ENCODE results near the gene MBNL1. TPM values are rescaled to one million over a fixed set of nuclear protein-coding genes. Genes with fewer than 3 reads are reported as not detected.

Gene MBNL1
- polyA plus RNA-seq, 3 donors, result 190 to 204 (median 191) TPM

DNA sequence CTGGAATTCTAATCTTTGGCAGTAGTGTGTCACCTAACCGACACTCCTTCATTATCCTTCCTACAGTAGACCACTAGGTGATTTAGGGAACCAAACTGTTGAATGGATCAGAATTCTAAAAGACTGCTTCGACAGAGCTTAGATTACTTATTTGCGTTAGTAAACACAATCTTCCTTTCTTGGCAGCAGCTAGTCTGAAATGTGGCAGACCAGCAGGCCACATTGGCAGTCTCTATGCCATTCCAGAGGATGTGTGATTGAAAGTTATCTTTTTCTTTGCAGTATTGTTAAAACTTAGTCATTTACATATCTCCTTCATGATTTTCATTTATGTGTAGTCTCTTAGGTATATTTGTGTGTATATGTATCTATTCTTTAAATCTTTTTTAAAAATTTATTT, 23.6 kb downstream of the MBNL1 start:
- no peak overlapping the region for H2AFZ ChIP-seq (ENCODE audit: insufficient read depth, low read depth, low read length, poor library complexity, severe bottlenecking)
- H3K36me3 Mint-ChIP-seq, result peaks cover 2% of the 10 kb centered on the region in 2 donors
- H3K9ac ChIP-seq (ENCODE audit: insufficient read depth, low read length, poor library complexity, severe bottlenecking), result no peak overlapping the region
- peaks cover 100% of the 10 kb centered on the region for H3K79me2 ChIP-seq (ENCODE audit: insufficient read depth, low read length)
- no peak for DNase-seq
- TF ChIP-seq CTCF (IDR thresholded peaks at IDR 0.05), result no peak
- H3K9me3 Mint-ChIP-seq, result no peaks in the 10 kb centered on the region
- H3K27ac ChIP-seq (ENCODE audit: low read depth in 1 of 2, low read length in 2 of 2), result peak overlapping the region in 1 of 2 donors; percentile 71
- no peaks in the 10 kb centered on the region for H3K27me3 Mint-ChIP-seq (ENCODE audit: low read depth in 3 of 3)
- no peak overlapping the region for H3K27ac Mint-ChIP-seq
- no peaks in the 10 kb centered on the region for H3K36me3 ChIP-seq (replicated peaks in 1 of 2; ENCODE audit: control insufficient read depth in 1 of 2, insufficient read depth in 2 of 2, low read length in 2 of 2)
- H3K4me3 ChIP-seq (replicated peaks in 1 of 3; ENCODE audit: low read depth in 2 of 3, low read length in 3 of 3), result no peak overlapping the region
- H3K4me3 Mint-ChIP-seq, result no peak overlapping the region
- H4K20me1 ChIP-seq (ENCODE audit: insufficient read depth, low read length), result peaks cover 100% of the 10 kb centered on the region
- H3K4me2 ChIP-seq (replicated peaks; ENCODE audit: extremely low read depth, low read length, poor library complexity, severe bottlenecking), result peak overlapping the region; percentile 3
- H3K4me1 Mint-ChIP-seq, result peaks cover 66% of the 10 kb centered on the region
- 40% methylated on average over 1 of the region's 3 CpGs for WGBS (ENCODE audit: insufficient coverage)
- intact Hi-C loops (cut with micrococcal nuclease), result loop anchor here in 1 of 2 donors (10.0 kb wide), 1 partner anchor 48 kb away; no protein-coding TSS in a partner anchor
- no peaks in the 10 kb centered on the region for H3K9me3 ChIP-seq (replicated peaks in 1 of 2; ENCODE audit: control insufficient read depth in 1 of 2, insufficient read depth in 1 of 2, low read length in 2 of 2)
- no peaks in the 10 kb centered on the region for H3K27me3 ChIP-seq (ENCODE audit: control insufficient read depth in 2 of 2, insufficient read depth in 2 of 2, low read length in 2 of 2)
- peaks cover 42 to 60% of the 10 kb centered on the region in 2 donors for H3K4me1 ChIP-seq (ENCODE audit: control insufficient read depth in 1 of 2, insufficient read depth in 2 of 2, low read length in 2 of 2)

DNA sequence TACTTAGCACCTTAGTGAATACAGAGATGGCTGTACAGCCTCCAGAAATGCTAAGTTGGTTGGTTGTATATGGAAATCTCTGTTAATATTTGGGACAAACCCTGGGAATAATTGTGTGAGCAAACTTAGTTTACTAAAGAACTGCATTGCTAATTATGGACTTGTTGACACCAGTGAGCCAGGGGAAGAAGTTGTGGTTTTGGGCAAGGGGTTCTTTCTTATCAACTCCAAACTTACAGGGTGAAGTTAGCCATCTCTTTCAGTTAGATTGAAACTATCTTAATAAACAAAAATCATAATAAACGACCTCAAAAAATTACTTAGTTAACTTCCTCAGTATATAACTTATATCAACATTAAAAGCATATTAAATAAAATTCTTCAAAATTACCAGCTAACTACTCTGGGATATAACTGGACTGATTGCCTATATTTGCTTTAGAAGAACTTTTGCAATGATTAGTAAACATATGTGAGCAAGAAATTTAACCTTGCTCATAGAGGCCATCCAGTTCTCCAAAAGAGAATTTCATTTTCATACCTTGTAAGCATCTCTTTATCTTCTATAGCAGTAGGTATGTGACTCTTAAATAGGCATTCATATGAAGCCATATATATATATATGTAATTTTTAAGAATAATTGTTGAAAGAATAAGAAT, 24.7 kb downstream of the MBNL1 start:
- Histone ChIP-seq H3K27ac (ENCODE audit: low read depth in 1 of 2, low read length in 2 of 2) (peak overlapping the region in 1 of 2 donors; percentile 68), H3K4me3 (replicated peaks in 1 of 3; ENCODE audit: low read depth in 2 of 3, low read length in 3 of 3) (no peak overlapping the region), H3K9me3 (replicated peaks in 1 of 2; ENCODE audit: control insufficient read depth in 1 of 2, insufficient read depth in 1 of 2, low read length in 2 of 2) (no peaks in the 10 kb centered on the region), H3K36me3 (replicated peaks in 1 of 2; ENCODE audit: control insufficient read depth in 1 of 2, insufficient read depth in 2 of 2, low read length in 2 of 2) (no peaks in the 10 kb centered on the region), H2AFZ (ENCODE audit: insufficient read depth, low read depth, low read length, poor library complexity, severe bottlenecking) (no peak overlapping the region), H4K20me1 (ENCODE audit: insufficient read depth, low read length) (peaks cover 100% of the 10 kb centered on the region), H3K4me1 (ENCODE audit: control insufficient read depth in 1 of 2, insufficient read depth in 2 of 2, low read length in 2 of 2) (peaks cover 49 to 67% of the 10 kb centered on the region in 2 donors), H3K79me2 (ENCODE audit: insufficient read depth, low read length) (peaks cover 100% of the 10 kb centered on the region), H3K9ac (ENCODE audit: insufficient read depth, low read length, poor library complexity, severe bottlenecking) (no peak overlapping the region), H3K27me3 (ENCODE audit: control insufficient read depth in 2 of 2, insufficient read depth in 2 of 2, low read length in 2 of 2) (no peaks in the 10 kb centered on the region), H3K4me2 (replicated peaks; ENCODE audit: extremely low read depth, low read length, poor library complexity, severe bottlenecking) (no peak overlapping the region)
- peak overlapping the region in 4 of 7 donors; percentile 2 to 68 (median 24) for H3K27ac Mint-ChIP-seq
- TF ChIP-seq CTCF (IDR thresholded peaks at IDR 0.05), result no peak
- no CpG with 5 or more reads among the region's 1 CpG for WGBS (ENCODE audit: insufficient coverage)
- peaks cover 68% of the 10 kb centered on the region for H3K4me1 Mint-ChIP-seq
- H3K9me3 Mint-ChIP-seq, result no peaks in the 10 kb centered on the region
- H3K36me3 Mint-ChIP-seq, result peaks cover 2 to 4% of the 10 kb centered on the region in 2 donors
- H3K27me3 Mint-ChIP-seq (ENCODE audit: low read depth in 3 of 3), result no peaks in the 10 kb centered on the region
- no peak for DNase-seq
- intact Hi-C loops (cut with micrococcal nuclease), result loop anchor here in 1 of 2 donors (10.0 kb wide), 1 partner anchor 49 kb away; no protein-coding TSS in a partner anchor
- H3K4me3 Mint-ChIP-seq, result no peak overlapping the region
